HL-60 (cell line): ENCODE data around the gene DCAF11.

Source experiments
- DNase-seq, 2 experiments: peaks; one replicate each; pipeline ENCODE4 v3.0.0-alpha.2; 2010 to 2020; ENCODE audit warnings: low read depth in 1 of 2, low spot score in 1 of 2
- H3K27ac ChIP-seq: fragments of 250-450 bp; sonication (Bioruptor Pico); replicated peaks from 2 replicates; pipeline ENCODE4 v1.5.1; 2020; ENCODE audit warnings: mild to moderate bottlenecking, moderate library complexity
- H3K27me3 ChIP-seq: fragments of 250-450 bp; sonication (Bioruptor Pico); 2 replicates; pipeline ENCODE4 v1.5.1; 2021; ENCODE audit warnings: mild to moderate bottlenecking, moderate library complexity; ENCODE audit not compliant: insufficient read depth, poor library complexity, severe bottlenecking
- H3K4me3 ChIP-seq: replicated peaks from 2 replicates; pipeline ENCODE4 v1.5.1; 2011; ENCODE audit warnings: mild to moderate bottlenecking, control low read depth, low read length; ENCODE audit not compliant: insufficient read depth
- GABPA ChIP-seq: IDR thresholded peaks from 2 replicates; pipeline ENCODE4 v1.6.1; 2012; ENCODE audit warnings: low read depth
- POLR2AphosphoS5 ChIP-seq: IDR thresholded peaks from 2 replicates; pipeline ENCODE4 v1.6.1; 2012; ENCODE audit warnings: low read depth
- SPI1 ChIP-seq: IDR thresholded peaks from 2 replicates; pipeline ENCODE4 v1.6.1; 2012; ENCODE audit warnings: low read depth, mild to moderate bottlenecking, borderline replicate concordance
- TF ChIP-seq, protein P1 (sequence below): IDR thresholded peaks from 2 replicates; pipeline ENCODE4 v1.6.1; 2012; ENCODE audit warnings: low read depth; ENCODE audit not compliant: insufficient replicate concordance
- TF ChIP-seq, protein P2 (sequence below): IDR thresholded peaks from one replicate; pipeline ENCODE4 v1.5.1; 2011; ENCODE audit warnings: low read length, control low read depth, inconsistent platforms; ENCODE audit not compliant: insufficient read depth

DCAF11 gene

DNA sequence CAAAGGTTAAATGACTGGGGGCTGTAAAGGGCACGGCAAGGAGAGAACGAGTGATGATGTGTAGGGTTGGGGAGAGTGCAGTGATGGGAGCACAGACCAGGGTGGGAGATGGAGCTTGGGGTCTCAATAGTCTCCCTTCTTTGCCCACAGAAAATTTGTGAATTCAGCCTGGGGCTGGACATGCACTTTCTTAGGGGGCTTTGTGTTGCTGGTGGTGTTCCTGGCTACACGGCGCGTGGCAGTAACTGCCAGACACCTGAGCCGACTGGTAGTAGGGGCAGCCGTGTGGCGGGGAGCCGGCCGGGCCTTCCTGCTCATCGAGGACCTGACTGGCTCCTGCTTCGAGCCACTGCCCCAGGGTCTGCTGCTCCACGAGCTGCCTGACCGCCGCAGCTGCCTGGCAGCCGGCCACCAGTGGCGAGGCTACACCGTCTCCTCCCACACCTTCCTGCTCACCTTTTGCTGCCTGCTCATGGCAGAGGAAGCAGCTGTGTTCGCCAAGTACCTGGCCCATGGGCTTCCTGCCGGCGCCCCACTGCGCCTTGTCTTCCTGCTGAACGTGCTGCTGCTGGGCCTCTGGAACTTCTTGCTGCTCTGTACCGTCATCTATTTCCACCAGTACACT lies 17.6 kb downstream of the DCAF11 start:
- no peak for DNase-seq

DNA sequence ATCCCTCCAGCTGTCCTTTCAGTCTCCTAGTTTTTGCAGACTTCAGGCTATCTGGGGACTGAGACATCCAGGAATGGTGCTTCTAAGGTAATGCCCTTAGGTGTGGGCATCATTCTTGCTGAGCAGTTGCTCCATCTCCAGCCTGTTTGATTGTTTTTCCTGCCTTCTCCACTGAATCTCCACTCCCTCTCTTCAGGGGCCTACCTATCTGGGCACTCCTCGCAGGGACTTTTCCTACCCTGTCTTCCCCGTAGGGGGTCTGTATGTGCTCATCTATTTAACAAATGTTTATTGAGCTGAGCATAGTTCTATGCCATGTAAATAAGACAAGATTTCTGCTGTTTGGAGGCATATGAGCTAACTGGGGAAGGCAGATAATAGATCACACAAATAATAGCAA lies 18.4 kb downstream of the DCAF11 start:
- TF ChIP-seq SPI1 (no peak), GABPA (no peak), POLR2AphosphoS5 (no peak)
- TF ChIP-seq, protein P1, sequence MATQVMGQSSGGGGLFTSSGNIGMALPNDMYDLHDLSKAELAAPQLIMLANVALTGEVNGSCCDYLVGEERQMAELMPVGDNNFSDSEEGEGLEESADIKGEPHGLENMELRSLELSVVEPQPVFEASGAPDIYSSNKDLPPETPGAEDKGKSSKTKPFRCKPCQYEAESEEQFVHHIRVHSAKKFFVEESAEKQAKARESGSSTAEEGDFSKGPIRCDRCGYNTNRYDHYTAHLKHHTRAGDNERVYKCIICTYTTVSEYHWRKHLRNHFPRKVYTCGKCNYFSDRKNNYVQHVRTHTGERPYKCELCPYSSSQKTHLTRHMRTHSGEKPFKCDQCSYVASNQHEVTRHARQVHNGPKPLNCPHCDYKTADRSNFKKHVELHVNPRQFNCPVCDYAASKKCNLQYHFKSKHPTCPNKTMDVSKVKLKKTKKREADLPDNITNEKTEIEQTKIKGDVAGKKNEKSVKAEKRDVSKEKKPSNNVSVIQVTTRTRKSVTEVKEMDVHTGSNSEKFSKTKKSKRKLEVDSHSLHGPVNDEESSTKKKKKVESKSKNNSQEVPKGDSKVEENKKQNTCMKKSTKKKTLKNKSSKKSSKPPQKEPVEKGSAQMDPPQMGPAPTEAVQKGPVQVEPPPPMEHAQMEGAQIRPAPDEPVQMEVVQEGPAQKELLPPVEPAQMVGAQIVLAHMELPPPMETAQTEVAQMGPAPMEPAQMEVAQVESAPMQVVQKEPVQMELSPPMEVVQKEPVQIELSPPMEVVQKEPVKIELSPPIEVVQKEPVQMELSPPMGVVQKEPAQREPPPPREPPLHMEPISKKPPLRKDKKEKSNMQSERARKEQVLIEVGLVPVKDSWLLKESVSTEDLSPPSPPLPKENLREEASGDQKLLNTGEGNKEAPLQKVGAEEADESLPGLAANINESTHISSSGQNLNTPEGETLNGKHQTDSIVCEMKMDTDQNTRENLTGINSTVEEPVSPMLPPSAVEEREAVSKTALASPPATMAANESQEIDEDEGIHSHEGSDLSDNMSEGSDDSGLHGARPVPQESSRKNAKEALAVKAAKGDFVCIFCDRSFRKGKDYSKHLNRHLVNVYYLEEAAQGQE: no peak
- TF ChIP-seq, protein P2, sequence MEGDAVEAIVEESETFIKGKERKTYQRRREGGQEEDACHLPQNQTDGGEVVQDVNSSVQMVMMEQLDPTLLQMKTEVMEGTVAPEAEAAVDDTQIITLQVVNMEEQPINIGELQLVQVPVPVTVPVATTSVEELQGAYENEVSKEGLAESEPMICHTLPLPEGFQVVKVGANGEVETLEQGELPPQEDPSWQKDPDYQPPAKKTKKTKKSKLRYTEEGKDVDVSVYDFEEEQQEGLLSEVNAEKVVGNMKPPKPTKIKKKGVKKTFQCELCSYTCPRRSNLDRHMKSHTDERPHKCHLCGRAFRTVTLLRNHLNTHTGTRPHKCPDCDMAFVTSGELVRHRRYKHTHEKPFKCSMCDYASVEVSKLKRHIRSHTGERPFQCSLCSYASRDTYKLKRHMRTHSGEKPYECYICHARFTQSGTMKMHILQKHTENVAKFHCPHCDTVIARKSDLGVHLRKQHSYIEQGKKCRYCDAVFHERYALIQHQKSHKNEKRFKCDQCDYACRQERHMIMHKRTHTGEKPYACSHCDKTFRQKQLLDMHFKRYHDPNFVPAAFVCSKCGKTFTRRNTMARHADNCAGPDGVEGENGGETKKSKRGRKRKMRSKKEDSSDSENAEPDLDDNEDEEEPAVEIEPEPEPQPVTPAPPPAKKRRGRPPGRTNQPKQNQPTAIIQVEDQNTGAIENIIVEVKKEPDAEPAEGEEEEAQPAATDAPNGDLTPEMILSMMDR: no peak
- Histone ChIP-seq H3K27me3 (no peaks in the 10 kb centered on the region), H3K4me3 (no peak overlapping the region), H3K27ac (no peak overlapping the region)
- DNase-seq: no peak

More for the DNA sequence above, 17.6 kb downstream of the DCAF11 start:
- H3K27ac ChIP-seq: no peak overlapping the region
- H3K27me3 ChIP-seq: no peaks in the 10 kb centered on the region
- TF ChIP-seq, protein P1: no peak
- TF ChIP-seq SPI1 (no peak), GABPA (no peak), POLR2AphosphoS5 (no peak)
- TF ChIP-seq, protein P2: no peak
- no peak overlapping the region for H3K4me3 ChIP-seq

DNA sequence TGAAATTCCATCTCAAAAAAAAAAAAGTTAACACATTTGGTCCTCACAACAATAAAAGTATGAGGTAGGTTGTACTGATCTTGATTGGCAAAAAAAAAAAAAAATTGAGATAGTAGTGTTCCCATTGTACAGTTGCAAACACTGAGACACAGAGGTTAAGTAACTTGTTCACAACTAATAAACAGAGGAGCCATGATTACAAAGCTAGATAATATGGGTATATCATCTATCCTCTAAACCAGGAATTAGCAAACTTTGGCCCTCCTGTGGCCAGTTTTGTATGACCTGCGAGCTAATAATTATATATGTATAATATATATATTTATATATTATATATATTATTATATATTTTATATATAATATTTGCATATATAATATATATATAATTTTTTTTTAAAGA lies 19.2 kb downstream of the DCAF11 start:
- no peak for DNase-seq
- H3K4me3 ChIP-seq: no peak overlapping the region
- H3K27ac ChIP-seq: no peak overlapping the region
- no peaks in the 10 kb centered on the region for H3K27me3 ChIP-seq
- TF ChIP-seq SPI1: no peak
- no peak for TF ChIP-seq POLR2AphosphoS5
- TF ChIP-seq, protein P2: no peak
- TF ChIP-seq, protein P1: no peak
- no peak for TF ChIP-seq GABPA
